ENCODE measurements around the gene PPFIA2.

DNA sequence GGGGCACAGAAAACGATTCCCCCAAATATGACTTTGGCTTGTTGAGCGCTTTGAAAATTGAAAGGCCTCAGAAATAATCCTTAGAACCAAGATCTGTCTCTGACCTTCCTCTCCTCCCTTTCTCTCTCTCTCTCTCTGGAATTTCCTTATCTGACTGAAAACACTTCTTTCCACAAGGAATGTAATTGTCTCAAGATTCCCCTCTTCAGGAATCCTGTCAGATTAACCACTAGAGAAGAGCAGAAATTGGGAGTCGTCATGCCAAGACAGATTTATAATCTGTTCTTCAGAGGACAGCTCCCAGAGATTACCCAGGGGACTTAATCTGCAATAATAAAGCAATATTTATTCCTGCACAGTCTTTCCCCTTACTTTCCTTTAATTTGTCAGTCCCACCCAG lies 363.7 kb downstream of the PPFIA2 start:
- no peak for TF ChIP-seq POLR2AphosphoS5 (IDR thresholded peaks at IDR 0.05; ENCODE audit: low read depth, low read length)
- TF ChIP-seq, protein P1, sequence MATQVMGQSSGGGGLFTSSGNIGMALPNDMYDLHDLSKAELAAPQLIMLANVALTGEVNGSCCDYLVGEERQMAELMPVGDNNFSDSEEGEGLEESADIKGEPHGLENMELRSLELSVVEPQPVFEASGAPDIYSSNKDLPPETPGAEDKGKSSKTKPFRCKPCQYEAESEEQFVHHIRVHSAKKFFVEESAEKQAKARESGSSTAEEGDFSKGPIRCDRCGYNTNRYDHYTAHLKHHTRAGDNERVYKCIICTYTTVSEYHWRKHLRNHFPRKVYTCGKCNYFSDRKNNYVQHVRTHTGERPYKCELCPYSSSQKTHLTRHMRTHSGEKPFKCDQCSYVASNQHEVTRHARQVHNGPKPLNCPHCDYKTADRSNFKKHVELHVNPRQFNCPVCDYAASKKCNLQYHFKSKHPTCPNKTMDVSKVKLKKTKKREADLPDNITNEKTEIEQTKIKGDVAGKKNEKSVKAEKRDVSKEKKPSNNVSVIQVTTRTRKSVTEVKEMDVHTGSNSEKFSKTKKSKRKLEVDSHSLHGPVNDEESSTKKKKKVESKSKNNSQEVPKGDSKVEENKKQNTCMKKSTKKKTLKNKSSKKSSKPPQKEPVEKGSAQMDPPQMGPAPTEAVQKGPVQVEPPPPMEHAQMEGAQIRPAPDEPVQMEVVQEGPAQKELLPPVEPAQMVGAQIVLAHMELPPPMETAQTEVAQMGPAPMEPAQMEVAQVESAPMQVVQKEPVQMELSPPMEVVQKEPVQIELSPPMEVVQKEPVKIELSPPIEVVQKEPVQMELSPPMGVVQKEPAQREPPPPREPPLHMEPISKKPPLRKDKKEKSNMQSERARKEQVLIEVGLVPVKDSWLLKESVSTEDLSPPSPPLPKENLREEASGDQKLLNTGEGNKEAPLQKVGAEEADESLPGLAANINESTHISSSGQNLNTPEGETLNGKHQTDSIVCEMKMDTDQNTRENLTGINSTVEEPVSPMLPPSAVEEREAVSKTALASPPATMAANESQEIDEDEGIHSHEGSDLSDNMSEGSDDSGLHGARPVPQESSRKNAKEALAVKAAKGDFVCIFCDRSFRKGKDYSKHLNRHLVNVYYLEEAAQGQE (IDR thresholded peaks at IDR 0.05; ENCODE audit: insufficient read depth in 1 of 2, low read depth in 2 of 2, low read length in 2 of 2), result no peak
